ENCODE data around the gene KRTAP4-1.
"Not testable (repeated sequence)": the region's sequence is repeated elsewhere in the genome, so short reads cannot be mapped to it uniquely, and the experiment has no call there.

Gene KRTAP4-1
- 0 reads per million in 2 donors for total RNA-seq

DNA sequence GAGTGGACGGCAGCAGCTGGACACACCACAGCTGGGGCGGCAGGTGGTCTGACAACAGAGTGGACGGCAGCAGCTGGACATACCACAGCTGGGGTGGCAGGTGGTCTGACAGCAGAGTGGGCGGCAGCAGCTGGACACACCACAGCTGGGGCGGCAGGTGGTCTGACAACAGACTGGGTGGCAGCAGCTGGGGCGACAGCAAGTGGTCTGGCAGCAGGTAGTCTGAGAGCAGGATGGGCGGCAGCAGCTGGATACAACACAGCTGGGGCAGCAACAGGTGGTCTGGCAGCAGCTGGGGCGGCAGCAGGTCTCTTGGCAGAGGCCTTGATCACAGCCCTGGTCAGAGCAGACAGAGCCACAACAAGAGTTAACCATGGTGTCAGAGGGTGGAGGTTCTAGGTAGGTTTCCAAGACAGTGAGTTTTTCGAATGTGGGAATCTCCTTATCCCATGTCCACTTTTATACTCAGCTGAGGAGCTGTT is at the start of gene KRTAP4-1:
TSS of gene KRTAP4-1 (minus strand) at position 432 of the 482 bp plus-strand sequence. CDS start at position 375, 57 bp downstream.
- no peak for DNase-seq

DNA sequence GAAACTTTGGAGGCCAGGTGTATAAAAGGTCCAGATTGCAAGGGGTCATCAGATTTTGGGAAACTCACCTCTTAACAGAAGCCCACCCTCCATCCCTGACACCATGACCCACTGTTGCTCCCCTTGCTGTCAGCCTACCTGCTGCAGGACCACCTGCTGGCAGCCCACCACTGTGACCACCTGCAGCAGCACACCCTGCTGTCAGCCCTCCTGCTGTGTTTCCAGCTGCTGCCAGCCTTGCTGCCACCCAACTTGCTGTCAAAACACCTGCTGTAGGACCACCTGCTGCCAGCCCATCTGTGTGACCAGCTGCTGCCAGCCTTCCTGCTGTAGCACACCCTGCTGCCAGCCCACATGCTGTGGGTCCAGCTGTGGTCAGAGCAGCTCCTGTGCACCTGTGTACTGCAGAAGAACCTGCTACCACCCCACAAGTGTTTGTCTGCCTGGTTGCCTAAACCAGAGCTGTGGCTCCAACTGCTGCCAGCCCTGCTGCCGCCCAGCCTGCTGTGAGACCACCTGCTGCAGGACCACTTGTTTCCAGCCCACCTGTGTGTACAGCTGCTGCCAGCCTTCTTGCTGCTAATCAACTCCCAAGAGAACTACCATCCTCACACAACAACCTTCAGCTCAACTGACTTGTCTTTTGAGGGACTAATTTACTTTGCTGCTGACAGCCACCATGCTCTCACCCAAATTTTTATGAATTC is 47.8 kb upstream of the KRTAP4-1 start, which contains the start of gene KRTAP9-3:
TSS of gene KRTAP9-3 (plus strand) at position 51 of the 707 bp plus-strand sequence. CDS start at position 104, 53 bp downstream.
- DNase-seq = not testable (repeated sequence)

DNA sequence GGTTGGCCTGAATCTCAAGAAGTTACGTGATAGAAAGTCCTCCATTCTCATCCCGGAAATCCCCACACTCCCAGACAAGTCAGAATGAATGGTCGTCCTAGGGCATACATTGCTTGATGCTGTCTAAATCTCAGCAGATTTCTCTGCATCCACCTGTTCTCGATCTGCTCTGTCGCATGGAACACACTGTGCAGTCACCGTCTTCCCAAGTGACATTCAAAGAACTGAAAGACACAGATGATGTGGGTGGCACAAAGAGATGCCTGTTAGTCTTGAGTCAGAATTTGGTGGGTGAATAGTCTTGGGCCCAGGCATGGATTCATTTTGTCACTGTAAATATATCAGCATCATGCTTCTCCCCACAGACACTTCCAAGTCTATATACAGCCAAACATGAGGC is 47.0 kb upstream of the KRTAP4-1 start:
- DNase-seq = no peak

DNA sequence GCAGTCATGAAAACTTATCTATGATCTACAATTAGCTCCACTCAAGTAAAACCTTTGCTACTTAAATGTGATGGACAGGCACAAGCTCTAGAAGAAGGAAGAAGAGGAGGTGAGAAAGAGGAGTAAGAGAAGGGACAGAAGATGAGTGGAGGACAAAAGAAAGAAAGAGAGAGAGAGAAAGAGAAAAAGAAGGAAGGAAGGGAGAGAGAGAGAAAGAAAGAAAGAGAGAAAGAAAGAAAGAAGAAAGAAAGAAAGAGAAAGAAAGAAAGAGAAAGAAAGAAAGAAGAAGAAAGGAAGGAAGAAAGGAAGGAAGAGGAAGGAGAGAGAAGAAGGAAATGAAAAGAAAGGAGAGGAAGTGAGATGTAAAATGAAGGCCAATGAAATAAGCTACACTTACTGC is 45.4 kb upstream of the KRTAP4-1 start:
- no peak for DNase-seq

DNA sequence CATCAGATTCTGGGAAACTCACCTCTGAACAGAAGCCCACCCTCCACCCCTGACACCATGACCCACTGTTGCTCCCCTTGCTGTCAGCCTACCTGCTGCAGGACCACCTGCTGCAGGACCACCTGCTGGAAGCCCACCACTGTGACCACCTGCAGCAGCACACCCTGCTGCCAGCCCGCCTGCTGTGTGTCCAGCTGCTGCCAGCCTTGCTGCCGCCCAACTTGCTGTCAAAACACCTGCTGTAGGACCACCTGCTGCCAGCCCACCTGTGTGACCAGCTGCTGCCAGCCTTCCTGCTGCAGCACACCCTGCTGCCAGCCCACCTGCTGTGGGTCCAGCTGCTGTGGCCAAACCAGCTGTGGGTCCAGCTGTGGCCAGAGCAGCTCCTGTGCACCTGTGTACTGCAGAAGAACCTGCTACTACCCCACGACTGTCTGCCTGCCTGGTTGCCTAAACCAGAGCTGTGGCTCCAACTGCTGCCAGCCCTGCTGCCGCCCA is 41.9 kb upstream of the KRTAP4-1 start, which contains the start of gene KRTAP9-2:
TSS of gene KRTAP9-2 (plus strand) at position 51 of the 498 bp plus-strand sequence. CDS start at position 58, 7 bp downstream.
- DNase-seq = not testable (repeated sequence)

DNA sequence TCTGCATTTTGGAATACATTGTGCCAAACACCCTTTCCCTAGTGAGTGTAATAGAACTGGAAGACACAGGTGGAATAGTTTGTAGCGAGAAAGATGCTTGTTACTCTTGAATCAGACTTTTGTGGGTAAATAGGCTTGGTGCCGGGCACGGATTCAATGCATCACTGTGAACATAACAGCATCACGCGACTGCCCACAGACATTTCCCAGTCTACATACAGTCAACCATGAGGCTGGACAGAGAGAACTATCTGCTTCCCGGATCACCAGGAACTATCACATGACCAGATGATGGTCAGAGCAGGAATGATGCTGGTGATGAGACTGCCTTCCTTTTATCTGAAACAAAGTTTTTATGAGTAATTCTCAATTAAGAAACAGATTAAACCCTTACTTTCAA is 41.3 kb upstream of the KRTAP4-1 start:
- DNase-seq = no peak

DNA sequence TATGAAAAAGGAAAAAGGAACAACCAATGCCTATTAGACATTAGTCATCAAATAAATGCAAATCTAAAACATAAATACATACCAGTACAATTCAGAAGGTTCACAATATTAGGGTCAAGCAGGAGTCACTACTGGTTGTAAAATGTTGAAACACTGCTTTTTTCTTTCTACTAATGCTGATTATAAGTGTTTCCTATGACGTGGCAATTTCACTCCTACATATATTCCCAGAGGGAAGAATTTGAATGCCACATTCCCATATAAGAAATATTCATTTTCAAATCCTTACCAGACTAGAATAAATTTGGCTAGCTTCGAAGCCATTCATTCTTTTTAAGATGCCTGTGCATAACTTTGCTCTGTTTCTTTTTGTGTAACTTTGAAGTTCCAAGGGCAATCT is 39.1 kb upstream of the KRTAP4-1 start:
- no peak for DNase-seq

DNA sequence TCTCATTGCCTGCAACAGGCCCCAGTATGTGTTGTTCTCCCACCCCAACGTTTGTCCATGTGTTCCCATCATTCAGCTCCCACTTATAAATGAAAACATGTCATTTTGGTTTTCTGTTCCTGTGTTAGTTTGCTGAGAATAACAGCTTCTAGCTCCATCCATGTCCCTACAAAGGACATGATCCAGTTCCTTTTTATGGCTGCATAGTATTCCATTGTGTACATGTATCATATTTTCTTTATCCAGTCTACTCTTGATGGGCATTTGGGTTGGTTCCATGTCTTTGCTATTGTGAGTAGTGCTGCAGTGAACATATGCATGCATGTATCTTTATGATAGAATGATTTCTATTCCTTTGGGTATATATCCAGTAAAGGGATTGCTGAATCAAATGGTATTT is 31.0 kb upstream of the KRTAP4-1 start:
- no peak for DNase-seq

DNA sequence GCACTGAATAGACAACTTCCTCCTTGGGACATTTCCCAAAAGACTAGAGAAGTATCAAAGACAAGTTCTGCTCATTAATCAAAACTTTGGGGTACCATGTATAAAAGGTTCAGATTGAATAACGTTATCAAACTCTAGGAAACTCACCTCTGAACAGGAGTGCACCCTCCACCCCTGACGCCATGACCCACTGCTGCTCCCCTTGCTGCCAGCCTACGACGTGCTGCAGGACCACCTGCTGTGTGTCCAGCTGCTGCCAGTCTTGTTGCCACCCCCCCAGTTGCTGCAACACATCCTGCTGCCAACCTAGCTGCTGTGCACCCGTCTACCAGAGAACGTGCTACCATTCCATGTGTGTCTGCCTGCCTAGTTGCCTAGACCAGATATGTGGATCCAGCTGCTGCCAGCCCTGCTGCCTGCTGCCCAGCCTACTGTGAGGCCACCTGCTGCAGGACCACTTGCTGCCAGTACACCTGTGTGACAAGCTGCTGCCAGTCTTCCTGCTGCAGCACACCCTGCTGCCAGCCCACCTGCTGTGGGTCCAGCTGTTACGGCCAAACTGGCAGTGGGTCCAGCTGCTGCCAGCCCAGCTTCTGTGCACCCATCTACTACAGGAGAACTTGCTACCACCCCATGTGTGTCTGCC is 27.9 kb upstream of the KRTAP4-1 start:
- no peak for DNase-seq

DNA sequence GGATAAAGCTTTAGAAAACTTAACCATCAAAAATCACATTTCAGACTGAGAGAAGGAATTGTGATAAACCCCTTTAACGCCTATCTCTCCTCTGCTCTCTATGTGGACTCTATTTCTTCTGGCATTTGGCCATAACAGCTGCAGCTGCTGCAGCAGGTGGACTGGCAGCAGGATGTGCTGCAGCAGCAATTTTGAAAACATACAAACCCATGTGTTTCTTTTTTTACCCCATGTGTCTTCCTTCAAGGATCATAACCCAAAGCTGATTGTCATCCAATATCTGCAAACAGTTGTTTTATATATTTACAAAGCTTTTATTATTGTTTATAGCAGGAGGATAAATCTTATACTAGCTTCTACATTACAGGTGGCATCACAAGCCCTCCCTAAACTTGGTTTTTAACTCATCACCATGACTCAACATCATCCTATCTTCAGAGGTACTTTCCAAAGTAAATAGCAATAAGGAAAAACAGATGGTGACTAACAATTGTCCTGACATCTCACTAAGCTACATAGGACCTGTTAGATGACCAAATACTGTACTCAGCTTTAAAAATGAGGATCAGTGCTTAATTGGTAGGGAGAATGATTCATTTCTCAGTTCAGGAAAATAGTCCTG is 27.2 kb upstream of the KRTAP4-1 start:
- no peak for DNase-seq

DNA sequence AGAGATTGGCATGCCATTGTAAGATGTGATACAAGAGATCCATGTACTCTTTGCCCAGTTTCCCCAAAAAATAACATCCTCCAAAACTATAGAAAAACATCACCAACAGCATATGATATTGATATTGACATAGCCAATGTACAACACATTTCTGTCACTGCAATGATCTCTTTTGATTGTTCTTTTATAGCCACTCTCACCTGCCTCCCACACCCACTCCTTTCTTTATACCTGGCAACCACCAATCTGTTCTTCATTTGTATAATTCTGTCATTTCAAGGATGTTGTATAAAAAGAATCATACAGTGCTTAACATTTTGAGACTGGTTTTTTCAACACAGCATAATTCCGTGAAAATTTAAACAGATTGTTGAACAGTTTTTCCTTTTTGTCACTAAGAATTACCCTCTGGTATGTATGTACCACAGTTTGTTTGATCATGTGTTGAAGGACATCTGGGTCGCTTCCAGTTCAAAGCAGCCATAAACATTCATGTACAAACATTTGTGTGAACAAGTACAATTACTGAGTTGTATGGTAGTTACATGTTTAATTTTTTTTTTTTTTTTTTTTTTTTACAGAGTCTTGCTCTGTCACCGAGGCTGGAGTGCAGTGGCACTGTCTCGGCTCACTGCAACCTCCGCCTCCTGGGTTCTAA is 14.8 kb upstream of the KRTAP4-1 start:
- no peak for DNase-seq

DNA sequence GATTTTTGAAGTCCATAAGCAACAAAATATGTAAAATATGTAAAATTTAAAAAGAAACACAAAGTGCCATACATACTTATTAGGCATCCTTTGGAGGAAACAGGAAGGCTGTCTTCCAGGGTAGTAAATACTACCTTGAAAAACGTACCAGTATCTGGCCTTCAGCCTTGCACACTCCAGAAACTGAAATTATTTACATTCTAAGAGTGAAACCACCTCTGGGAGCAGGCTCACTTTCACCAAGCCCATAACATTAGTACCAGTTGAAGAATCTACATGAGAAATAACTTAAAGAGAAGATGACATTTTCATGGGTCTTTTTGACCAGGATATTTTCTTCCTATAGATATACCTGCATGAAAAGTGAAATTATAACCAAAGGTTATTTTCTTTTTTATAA is 11.4 kb upstream of the KRTAP4-1 start:
- DNase-seq = no peak

DNA sequence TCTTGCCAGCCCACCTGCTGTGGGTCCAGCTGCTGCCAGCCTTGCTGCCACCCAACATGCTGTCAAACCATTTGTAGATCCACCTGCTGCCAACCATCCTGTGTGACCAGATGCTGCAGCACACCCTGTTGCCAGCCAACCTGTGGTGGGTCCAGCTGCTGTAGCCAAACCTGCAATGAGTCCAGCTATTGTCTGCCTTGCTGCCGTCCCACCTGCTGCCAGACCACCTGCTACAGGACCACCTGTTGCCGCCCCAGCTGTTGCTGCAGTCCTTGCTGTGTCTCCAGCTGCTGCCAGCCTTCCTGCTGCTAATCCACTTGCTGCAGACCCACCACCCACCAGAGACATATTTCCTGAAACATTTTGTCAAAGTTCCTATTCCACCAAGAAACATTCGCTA is 5.6 kb upstream of the KRTAP4-1 start:
- DNase-seq = no peak

DNA sequence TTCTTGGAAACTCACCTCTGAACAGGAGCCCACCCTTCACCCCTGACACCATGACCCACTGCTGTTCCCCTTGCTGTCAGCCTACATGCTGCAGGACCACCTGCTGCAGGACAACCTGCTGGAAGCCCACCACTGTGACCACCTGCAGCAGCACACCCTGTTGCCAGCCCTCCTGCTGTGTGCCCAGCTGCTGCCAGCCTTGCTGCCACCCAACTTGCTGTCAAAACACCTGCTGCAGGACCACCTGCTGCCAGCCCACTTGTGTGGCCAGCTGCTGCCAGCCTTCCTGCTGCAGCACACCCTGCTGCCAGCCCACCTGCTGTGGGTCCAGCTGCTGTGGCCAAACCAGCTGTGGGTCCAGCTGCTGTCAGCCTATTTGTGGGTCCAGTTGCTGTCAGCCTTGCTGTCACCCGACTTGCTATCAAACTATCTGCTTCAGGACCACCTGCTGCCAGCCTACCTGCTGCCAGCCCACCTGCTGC is 5.2 kb upstream of the KRTAP4-1 start, which contains the start of gene KRTAP9-1:
TSS of gene KRTAP9-1 (plus strand) at position 51 of the 482 bp plus-strand sequence. CDS start at position 51, 0 bp downstream.
- not testable (repeated sequence) for DNase-seq

DNA sequence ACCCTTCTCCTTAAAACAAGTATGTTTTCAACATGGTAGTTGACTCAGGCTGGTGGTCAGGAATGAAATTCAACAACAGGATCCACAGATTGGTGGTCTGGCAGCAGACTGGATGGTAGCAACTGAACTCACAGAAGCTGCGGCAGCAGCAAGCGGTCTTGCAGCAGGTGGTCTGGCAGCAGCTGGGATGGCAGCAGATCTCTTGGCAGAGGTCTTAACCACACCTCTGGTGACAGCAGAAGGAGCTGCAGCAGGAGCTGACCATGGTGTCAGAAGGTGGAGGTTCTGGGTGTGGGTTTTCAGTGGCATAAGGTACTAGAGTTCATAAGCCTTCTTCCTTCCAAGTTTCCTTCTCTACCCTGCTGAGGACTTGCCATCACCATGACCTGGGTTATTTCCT is 2.2 kb upstream of the KRTAP4-1 start:
- no peak for DNase-seq

DNA sequence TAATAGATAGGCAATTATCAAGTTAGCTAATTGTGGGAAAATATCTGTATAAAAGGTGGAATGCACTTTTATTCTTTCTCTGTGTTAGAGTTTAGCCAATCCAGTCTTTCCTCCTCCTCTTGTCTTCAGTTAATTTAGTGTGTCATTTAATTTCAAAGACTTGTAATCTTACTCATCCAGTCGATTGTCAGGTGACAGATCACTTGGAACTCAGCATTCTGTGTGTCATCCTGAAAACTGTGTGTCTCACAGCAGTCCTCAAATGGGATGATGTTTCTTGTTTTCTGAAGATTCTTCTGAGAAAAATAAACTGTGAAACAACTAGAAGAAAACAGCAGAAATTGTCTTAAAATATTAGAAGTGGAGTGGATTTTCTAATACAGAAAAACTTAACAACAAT is 290 bp upstream of the KRTAP4-1 start:
- no peak for DNase-seq

DNA sequence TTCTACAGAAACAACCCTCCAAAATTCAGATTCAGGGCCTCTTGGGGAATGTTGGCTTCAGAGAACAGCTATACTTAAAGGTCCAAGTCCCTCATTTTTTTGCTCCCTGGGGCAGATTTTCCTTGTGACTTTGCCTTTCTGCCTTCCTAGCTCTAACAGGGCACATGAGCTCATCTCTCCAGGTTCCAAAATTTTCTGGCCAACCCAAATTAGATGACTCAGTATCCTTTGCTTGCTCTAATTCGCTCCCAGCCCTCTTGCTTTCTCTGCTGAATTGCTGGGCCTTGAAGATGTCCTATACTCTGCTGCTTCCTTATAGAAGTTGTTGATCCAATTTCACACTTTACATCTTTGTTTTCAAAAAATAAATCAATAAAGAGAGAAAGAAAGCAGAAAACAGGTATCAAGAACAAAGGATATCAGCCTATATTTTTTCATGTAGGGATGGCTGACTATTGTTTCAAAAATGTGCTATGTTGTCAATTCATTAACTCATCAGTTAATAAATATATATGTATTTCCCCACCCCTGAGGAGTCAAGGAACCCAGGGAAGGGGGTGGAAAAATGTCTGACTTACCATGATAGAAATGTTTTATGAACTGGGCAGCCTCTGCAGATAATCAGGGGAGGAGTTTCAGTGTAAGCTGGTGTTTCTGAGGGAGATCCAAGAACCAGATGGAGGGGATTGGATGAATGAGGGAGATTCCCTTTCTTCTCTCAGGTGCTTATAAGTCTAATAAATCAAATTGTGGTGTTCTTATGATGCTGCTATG is 5.7 kb downstream of the KRTAP4-1 start:
- no peak for DNase-seq

DNA sequence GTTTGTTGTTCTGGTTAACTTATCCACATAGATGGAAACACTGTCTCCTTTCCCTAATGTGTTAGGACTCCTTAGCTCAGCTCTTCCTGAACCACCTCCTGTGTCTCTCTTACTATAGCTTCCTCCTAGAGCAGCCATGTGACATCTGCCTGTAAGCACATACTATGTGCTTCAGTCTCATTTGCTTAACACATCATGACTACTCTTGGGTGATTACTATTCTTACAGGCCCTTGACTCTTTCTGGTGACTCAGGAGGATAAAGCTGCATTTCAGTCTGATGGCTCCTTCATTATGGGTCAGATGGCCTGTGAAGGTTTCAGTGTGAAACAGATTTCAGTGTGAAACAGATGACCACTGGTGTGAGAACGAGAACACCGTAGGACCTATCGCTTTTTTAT is 6.4 kb downstream of the KRTAP4-1 start:
- DNase-seq = no peak

DNA sequence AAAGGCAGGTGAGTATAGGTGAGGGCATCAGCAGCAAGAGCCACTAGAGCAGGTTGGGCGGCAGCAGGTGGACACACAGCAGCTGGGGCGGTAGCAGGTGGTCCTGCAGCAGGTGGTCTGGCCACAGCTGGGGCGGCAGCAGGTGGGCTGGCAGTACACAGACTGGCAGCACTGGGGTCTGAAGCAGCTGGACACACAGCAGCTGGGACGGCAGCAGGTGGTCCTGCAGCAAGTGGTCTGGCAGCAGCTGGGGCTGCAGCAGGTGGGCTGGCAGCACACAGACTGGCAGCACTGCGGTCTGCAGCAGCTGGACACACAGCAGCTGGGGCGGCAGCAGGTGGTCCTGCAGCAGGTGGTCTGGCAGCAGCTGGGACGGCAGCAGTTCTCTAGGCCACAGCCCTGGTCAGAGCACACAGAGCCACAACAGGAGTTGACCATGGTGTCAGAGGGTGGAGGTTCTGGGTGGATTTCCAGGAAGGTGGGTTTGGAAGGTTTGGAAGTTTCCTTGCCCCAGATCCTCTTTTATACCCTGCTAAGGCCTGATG is 6.9 kb downstream of the KRTAP4-1 start, which contains the start of gene KRTAP4-2:
TSS of gene KRTAP4-2 (minus strand) at position 495 of the 545 bp plus-strand sequence. CDS start at position 438, 57 bp downstream.
- no peak for DNase-seq

DNA sequence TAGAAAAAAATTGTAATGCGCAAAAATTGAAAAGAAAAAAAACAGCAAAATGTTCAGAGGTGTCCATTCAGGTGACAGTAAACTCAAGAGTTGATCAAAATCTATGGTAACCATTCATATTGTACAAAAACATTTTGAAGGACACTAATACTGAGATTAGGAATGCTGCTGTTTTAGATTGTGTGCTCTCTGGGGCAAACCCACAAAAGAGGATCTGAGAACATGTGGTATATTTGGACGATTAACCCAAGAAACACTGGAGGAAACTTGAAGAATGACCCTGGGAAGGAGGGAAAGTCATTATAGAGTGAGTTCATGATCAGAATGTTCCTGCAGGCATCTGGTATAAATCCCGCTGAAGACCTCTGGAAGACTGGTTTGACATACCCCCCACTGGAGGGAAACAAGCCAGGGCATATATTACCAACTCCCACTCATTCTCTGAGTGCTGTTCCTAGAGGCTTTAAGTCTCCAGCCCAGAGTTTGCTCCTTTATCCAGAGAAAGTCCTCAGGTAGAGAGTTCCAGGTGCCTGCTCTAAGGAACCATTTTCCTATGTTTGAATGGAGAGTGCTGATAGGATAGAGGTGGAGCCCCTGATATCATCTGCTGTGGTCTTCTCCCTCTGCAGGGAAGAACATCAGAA is 7.8 kb downstream of the KRTAP4-1 start:
- DNase-seq = no peak

DNA sequence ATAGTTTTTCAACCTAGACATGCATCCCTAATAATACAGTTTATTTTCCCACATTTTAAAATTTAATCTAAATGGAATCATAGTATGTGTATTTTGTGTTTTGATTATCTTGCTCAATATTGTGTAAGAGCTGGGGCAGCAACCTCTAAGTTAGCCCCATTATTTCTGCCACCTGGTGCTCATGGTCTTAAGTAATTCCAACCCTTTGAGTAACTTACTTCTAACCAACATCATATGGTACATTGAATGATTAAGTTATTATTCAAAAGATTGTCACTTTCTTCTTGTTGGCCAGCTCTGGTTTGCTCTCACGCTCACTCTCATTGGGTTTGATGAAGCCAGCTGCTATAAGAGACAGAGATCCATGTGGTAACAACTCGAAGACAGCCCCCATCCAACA is 12.8 kb downstream of the KRTAP4-1 start:
- DNase-seq = no peak

All from activated gamma-delta T cell (primary cell).